ENCODE measurements around the gene CNDP2.
A peak's percentile ranks its signal among the peaks of the same experiment; 100 is the strongest.
"Not testable (repeated sequence)": the region's sequence is repeated elsewhere in the genome, so short reads cannot be mapped to it uniquely, and the experiment has no call there.

Gene CNDP2

GRCh38 chr18:74551936-74552555 lies 55.9 kb downstream of the CNDP2 start:
- ChIA-PET POLR2A (no interaction called here), CTCF (interaction anchor here (0.6 to 1.7 kb wide), 47 partner anchors 9 to 1868 kb away, joined by 3 to 46 read pairs (median 4); partner anchors contain the start of gene ZNF407)
- peak; percentile 82 for DNase-seq (ENCODE audit: extremely low spot score)
- TF ChIP-seq CTCF (IDR thresholded peaks at IDR 0.05; ENCODE audit: control extremely low read depth, extremely low read depth, low read depth, missing control alignments), result peak; percentile 79

DNA sequence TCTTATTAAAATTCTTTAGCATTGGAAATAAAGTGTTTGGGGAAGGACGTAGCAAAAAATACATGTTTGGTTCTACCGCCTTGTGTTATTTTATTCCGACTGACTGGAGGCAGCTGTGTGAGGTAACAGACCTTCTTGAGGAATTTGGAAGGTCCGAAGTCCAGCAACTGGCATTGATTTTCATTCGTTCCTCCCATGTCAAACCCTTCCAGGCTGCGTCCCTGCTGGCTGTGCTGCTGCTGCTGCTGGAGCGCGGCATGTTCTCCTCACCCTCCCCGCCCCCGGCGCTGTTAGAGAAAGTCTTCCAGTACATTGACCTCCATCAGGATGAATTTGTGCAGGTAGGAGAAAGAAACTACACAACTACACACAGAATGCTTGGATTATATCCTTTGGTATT lies 60.0 kb downstream of the CNDP2 start:
- ChIA-PET POLR2A (no interaction called here), CTCF (no interaction called here)
- no peak for DNase-seq (ENCODE audit: extremely low spot score)
- TF ChIP-seq CTCF (IDR thresholded peaks at IDR 0.05; ENCODE audit: control extremely low read depth, extremely low read depth, low read depth, missing control alignments), result no peak

DNA sequence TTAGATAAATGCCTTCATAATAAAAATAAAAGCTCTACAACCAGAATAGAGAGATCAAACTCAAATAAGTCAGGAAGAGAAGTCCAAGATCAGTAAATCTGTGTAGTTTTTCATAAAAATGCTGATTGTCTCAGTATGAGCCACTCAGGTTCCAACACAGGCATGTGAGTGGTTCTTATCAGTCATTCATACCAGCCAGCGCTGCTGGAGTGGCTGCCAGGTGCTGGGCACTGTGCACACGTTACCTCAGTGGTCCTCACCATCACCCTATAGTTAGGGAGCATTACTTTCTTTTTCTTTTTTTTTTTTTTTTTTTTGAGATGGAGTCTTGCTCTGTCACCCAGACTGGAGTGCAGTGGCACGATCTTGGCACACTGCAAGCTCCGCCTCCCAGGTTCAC lies 61.9 kb downstream of the CNDP2 start:
- POLR2A ChIA-PET, result no interaction called here
- no peak for DNase-seq (ENCODE audit: extremely low spot score)
- TF ChIP-seq CTCF (IDR thresholded peaks at IDR 0.05; ENCODE audit: control extremely low read depth, extremely low read depth, low read depth, missing control alignments), result no peak
- CTCF ChIA-PET, result interaction anchor here (1.3 to 1.7 kb wide), 2 partner anchors 9 to 13 kb away, joined by 3 to 5 read pairs; no protein-coding TSS in a partner anchor

DNA sequence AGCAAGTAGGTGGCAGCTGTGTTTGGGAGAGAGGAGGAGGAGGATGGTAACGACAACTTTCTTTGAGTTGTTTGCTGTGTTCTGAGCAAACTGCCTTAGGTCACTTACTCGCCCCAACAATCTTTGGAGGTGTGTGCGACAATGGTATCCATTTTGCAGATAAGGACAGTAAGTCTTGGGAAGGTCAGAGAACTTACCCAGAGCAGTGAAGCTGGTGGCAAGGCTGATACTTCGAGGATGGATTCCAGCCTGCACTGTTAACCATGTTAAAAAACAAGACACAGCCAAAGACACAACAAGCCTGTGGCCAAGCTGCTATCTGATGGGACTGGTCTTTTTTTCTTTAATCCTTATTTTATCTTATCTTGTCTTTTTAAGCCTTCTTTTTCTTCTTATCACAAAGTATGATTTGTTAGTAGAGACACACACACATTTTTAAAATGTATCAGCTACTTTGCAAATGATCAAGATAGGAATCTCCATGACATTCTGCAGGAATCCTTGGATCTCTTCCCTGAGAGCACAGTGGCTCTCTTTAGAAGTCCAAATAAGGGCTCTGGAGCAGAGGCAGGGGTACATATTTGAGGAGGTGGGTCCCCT lies 66.1 kb downstream of the CNDP2 start:
- DNase-seq (ENCODE audit: extremely low spot score), result no peak
- CTCF ChIA-PET, result interaction anchor here (1.0 to 3.0 kb wide), 2 partner anchors 11 to 12 kb away, joined by 3 to 11 read pairs; no protein-coding TSS in a partner anchor
- POLR2A ChIA-PET, result no interaction called here
- TF ChIP-seq CTCF (IDR thresholded peaks at IDR 0.05; ENCODE audit: control extremely low read depth, extremely low read depth, low read depth, missing control alignments), result no peak

- no peak for DNase-seq (ENCODE audit: extremely low spot score)
- TF ChIP-seq CTCF (IDR thresholded peaks at IDR 0.05; ENCODE audit: control extremely low read depth, extremely low read depth, low read depth, missing control alignments), result no peak
- ChIA-PET POLR2A (no interaction called here), CTCF (no interaction called here)
Measured at GRCh38 chr18:74562775-74563174, 66.6 kb downstream of the CNDP2 start.

GRCh38 chr18:74563999-74564398 lies 67.8 kb downstream of the CNDP2 start:
- no peak for DNase-seq (ENCODE audit: extremely low spot score)
- ChIA-PET CTCF (interaction anchor here (1.0 to 1.2 kb wide), 3 partner anchors 8 to 12 kb away, joined by 3 to 11 read pairs (median 3); no protein-coding TSS in a partner anchor), POLR2A (no interaction called here)
- no peak for TF ChIP-seq CTCF (IDR thresholded peaks at IDR 0.05; ENCODE audit: control extremely low read depth, extremely low read depth, low read depth, missing control alignments)

- CTCF ChIA-PET; POLR2A ChIA-PET; DNase-seq (ENCODE audit: extremely low spot score): not testable (repeated sequence)
Measured at GRCh38 chr18:74565164-74565563, 69.0 kb downstream of the CNDP2 start.

DNA sequence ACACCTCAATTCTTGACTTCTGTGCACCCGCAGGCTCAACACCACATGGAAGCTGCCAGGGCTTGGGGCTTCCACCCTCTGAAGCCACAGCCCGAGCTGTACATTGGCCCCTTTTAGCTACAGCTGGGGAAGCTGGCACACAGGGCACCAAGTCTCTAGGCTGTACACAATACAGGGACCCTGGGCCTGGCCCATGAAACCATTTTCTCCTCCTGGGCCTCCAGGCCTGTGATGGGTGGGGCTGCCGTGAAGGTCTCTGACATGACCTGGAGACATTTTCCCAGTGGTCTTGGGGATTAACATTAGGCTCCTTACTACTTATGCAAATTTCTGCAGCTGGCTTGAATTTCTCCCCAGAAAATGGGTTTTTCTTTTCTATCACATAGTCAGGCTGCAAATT lies 69.8 kb downstream of the CNDP2 start:
- POLR2A ChIA-PET; DNase-seq (ENCODE audit: extremely low spot score); CTCF ChIA-PET: not testable (repeated sequence)
